Activated T-helper 2 cell treated with anti-CD3 and anti-CD28 coated beads, Interferon-gamma antibody, Interleukin-2, Interleukin-4, amounts not matched to agents 10 μg/mL and 5 μg/mL and 100 μg/mL, durations not matched to agents 14 hours and 24 hours and 36 hours (primary cell): ENCODE measurements around the gene RFX1. TPM values are rescaled to one million over a fixed set of nuclear protein-coding genes. Genes with fewer than 3 reads are reported as not detected.

ENCODE experiments used
- DNase-seq: peaks from one replicate; pipeline ENCODE4 v3.0.0; 2021; ENCODE audit warnings: low spot score
- H3K27ac Mint-ChIP-seq: one replicate; pipeline ENCODE4 v1.8.0; 2021; ENCODE audit warnings: mixed read lengths
- H3K27me3 Mint-ChIP-seq: one replicate; pipeline ENCODE4 v1.8.0; 2021; ENCODE audit warnings: low read depth, mixed read lengths
- H3K36me3 Mint-ChIP-seq: one replicate; pipeline ENCODE4 v1.8.0; 2021; ENCODE audit warnings: low read depth, mixed read lengths
- H3K4me1 Mint-ChIP-seq: one replicate; pipeline ENCODE4 v1.8.0; 2021; ENCODE audit warnings: low read depth, mixed read lengths
- H3K4me3 Mint-ChIP-seq: one replicate; pipeline ENCODE4 v1.8.0; 2021; ENCODE audit warnings: low read depth, mild to moderate bottlenecking, moderate library complexity, mixed read lengths
- H3K9me3 Mint-ChIP-seq: one replicate; pipeline ENCODE4 v1.8.0; 2021; ENCODE audit warnings: mixed read lengths
- intact Hi-C: fragments of 100-400 bp; cut with micrococcal nuclease; formaldehyde crosslinking; loops from one replicate; pipeline ENCODE4 v1.15.1; 2023
- total RNA-seq: library from RNA; stranded (reverse); gene quantifications from 2 replicates; pipeline ENCODE4 v1.2.3, GENCODE V29; 2022

The RFX1 gene
- total RNA-seq, 1 donor from 2014 or later = 15.7 TPM

GRCh38 chr19:13958043-13958442 lies 48.1 kb downstream of the RFX1 start:
- H3K4me1 Mint-ChIP-seq = peaks cover 9% of the 10 kb centered on the region
- H3K9me3 Mint-ChIP-seq = no peaks in the 10 kb centered on the region
- no peak overlapping the region for H3K27ac Mint-ChIP-seq
- intact Hi-C loops = no loop called here
- peaks cover 45% of the 10 kb centered on the region for H3K36me3 Mint-ChIP-seq
- no peaks in the 10 kb centered on the region for H3K27me3 Mint-ChIP-seq
- DNase-seq = no peak
- no peak overlapping the region for H3K4me3 Mint-ChIP-seq

DNA sequence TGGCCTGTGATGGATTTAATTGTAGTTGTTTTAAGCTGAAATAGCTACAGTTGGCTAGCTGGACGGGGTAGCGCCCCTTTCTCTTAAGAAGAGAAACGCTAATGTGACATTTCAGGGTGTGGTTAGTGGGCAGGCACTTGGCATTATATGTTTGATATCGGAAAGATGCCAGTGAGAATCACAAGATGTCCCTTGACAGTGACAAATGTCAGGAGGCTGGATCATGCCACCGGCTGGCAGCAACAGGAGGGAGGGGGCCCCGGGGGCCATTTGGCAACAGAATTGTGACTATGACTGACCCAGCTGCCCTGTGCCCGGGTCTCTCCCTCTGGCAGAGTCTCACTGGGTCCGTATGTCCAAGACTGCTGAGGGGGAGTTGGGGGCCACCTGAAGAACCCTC lies 49.1 kb downstream of the RFX1 start:
- intact Hi-C loops = no loop called here
- no peak for DNase-seq
- no peak overlapping the region for H3K27ac Mint-ChIP-seq
- H3K27me3 Mint-ChIP-seq = no peaks in the 10 kb centered on the region
- H3K36me3 Mint-ChIP-seq = peaks cover 45% of the 10 kb centered on the region
- peaks cover 9% of the 10 kb centered on the region for H3K4me1 Mint-ChIP-seq
- no peaks in the 10 kb centered on the region for H3K9me3 Mint-ChIP-seq
- no peak overlapping the region for H3K4me3 Mint-ChIP-seq

- Mint-ChIP-seq H3K9me3 (no peaks in the 10 kb centered on the region), H3K4me3 (no peak overlapping the region), H3K4me1 (peaks cover 15% of the 10 kb centered on the region), H3K27me3 (no peaks in the 10 kb centered on the region), H3K36me3 (peaks cover 41% of the 10 kb centered on the region), H3K27ac (no peak overlapping the region)
- intact Hi-C loops = no loop called here
- DNase-seq = no peak
Observed at GRCh38 chr19:13956365-13956744, 49.8 kb downstream of the RFX1 start.

DNA sequence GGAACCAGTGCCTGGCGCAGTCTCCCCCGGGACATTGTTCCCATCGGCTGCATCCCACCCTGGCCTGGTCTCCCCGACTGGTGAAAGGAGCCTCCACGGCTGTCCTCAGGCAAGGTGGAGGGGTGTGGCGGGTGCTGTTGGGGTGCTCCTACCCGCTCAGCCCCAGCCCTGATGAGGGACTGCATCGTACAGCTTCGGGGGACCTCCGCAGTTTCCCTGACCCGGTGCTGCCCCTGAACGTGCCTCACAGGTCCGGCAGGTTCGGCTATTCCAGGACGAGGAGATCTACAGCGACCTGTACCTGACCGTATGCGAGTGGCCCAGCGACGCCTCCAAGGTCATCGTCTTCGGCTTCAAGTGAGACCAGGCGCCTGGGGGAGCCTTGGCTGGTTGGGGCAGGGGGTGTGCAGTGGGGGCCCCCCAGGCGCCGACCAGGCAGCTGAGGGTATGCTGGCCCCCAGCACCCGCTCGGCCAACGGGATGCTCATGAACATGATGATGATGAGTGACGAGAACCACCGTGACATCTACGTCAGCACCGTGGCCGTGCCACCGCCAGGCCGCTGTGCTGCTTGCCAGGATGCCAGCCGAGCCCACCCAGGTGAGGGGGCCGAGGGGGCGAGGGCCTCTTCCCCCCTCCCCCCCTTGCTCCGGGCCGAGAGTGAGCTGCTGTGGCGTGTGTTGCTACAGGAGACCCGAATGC lies 50.3 kb downstream of the RFX1 start:
- no peaks in the 10 kb centered on the region for H3K9me3 Mint-ChIP-seq
- H3K4me3 Mint-ChIP-seq = no peak overlapping the region

GRCh38 chr19:13954185-13954584 lies 51.9 kb downstream of the RFX1 start:
- H3K27me3 Mint-ChIP-seq = peaks cover 2% of the 10 kb centered on the region
- peak overlapping the region; percentile 49 for H3K27ac Mint-ChIP-seq
- intact Hi-C loops = loop anchor here (5.0 kb wide), 1 partner anchor 78 kb away; the partner anchor contains the start of gene IL27RA
- no peak for DNase-seq
- peaks cover 28% of the 10 kb centered on the region for H3K36me3 Mint-ChIP-seq
- H3K9me3 Mint-ChIP-seq = no peaks in the 10 kb centered on the region
- H3K4me1 Mint-ChIP-seq = peaks cover 15% of the 10 kb centered on the region
- peak overlapping the region; percentile 97 for H3K4me3 Mint-ChIP-seq

More for the DNA sequence above, 50.3 kb downstream of the RFX1 start:
- intact Hi-C loops = no loop called here
- H3K36me3 Mint-ChIP-seq = peaks cover 39% of the 10 kb centered on the region
- no peak overlapping the region for H3K27ac Mint-ChIP-seq
- no peaks in the 10 kb centered on the region for H3K27me3 Mint-ChIP-seq
- peaks cover 15% of the 10 kb centered on the region for H3K4me1 Mint-ChIP-seq
- no peak for DNase-seq

DNA sequence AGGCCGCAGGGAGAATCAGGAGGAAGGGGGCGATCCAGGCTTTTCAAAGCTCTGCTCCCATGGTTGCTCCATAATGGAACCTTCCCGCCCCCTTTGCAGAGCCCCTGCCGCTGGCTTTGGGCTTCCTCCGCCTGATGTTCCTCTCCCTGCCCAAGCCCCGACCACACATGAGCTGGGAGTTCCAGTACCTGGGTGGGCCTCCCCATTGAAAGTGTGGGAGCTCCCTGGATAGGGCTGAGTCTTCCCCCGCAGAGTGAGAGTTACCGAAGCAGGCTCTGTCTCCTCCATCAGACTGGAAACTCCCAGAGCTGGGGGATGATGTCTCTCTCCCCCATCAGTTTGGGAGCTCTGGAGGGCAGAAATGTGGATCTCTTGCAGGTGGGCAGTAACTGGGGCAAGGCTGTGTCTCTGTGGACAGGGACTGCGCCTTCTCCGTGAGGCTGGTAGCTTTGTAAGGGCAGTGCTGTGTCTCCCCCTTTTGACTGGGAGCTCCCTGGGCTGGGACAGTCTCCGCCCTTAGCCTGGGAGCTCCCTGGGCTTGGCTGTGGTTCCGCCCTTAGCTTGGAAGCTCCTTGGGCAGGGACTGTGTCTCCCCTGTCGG lies 53.1 kb downstream of the RFX1 start:
- Mint-ChIP-seq H3K4me1 (peaks cover 15% of the 10 kb centered on the region), H3K9me3 (no peaks in the 10 kb centered on the region), H3K4me3 (peak overlapping the region; percentile 97), H3K27me3 (peaks cover 2% of the 10 kb centered on the region), H3K36me3 (peaks cover 23% of the 10 kb centered on the region), H3K27ac (peak overlapping the region; percentile 70)
- intact Hi-C loops = loop anchor here (1.0 to 5.0 kb wide), 3 partner anchors 52 to 79 kb away; partner anchors contain the start of gene IL27RA
- DNase-seq = no peak

- DNase-seq = peak; percentile 99
- H3K4me3 Mint-ChIP-seq = peak within 1 kb of the TSS; percentile 97
- H3K9me3 Mint-ChIP-seq = no peaks in the 10 kb centered on the region
- H3K27me3 Mint-ChIP-seq = peaks cover 2% of the 10 kb centered on the region
- H3K27ac Mint-ChIP-seq = peak within 1 kb of the TSS; percentile 93
- peaks cover 20% of the 10 kb centered on the region for H3K36me3 Mint-ChIP-seq
- peaks cover 15% of the 10 kb centered on the region for H3K4me1 Mint-ChIP-seq
- intact Hi-C loops = loop anchor here (1.0 to 5.0 kb wide), 3 partner anchors 53 to 80 kb away; partner anchors contain the start of gene IL27RA
Observed at GRCh38 chr19:13952154-13952930, 53.8 kb downstream of the RFX1 start, which contains the start of gene DCAF15. Gene DCAF15, plus strand, starts transcription at chr19:13952509. Its CDS starts 4 bp downstream, at chr19:13952513.

DNA sequence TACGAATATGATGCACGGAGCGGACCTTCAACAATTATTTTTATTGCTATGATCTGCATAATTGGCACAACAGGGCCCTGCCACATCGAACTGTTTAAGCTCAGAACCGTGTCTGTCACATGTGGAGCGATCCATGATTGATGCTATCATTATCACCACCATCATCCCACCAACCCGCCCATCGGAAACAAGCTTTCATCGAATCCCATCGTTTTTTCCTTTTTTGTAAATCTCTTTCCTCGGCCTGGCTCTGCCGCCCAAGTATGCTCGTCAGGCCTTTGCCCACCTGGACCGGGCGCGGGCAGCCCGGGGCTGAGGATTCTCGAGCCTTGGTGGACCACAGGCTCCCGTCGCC lies 54.3 kb downstream of the RFX1 start:
- Mint-ChIP-seq H3K27me3 (peaks cover 2% of the 10 kb centered on the region), H3K4me1 (peaks cover 15% of the 10 kb centered on the region), H3K27ac (peak overlapping the region; percentile 93), H3K4me3 (peak overlapping the region; percentile 97), H3K9me3 (no peaks in the 10 kb centered on the region), H3K36me3 (peaks cover 15% of the 10 kb centered on the region)
- intact Hi-C loops = loop anchor here (1.0 to 5.0 kb wide), 4 partner anchors 54 to 221 kb away; partner anchors contain the start of gene IL27RA
- no peak for DNase-seq

- Mint-ChIP-seq H3K4me1 (peaks cover 15% of the 10 kb centered on the region), H3K27ac (no peak overlapping the region), H3K4me3 (no peak overlapping the region), H3K9me3 (no peaks in the 10 kb centered on the region), H3K36me3 (peaks cover 10% of the 10 kb centered on the region), H3K27me3 (peaks cover 2% of the 10 kb centered on the region)
- no peak for DNase-seq
- intact Hi-C loops = loop anchor here (2.0 to 5.0 kb wide), 2 partner anchors 81 to 220 kb away; partner anchors contain the start of gene IL27RA
Observed at GRCh38 chr19:13951043-13951442, 55.1 kb downstream of the RFX1 start.

- DNase-seq = no peak
- intact Hi-C loops = no loop called here
- H3K27ac Mint-ChIP-seq = no peak overlapping the region
- peaks cover 2% of the 10 kb centered on the region for H3K27me3 Mint-ChIP-seq
- H3K36me3 Mint-ChIP-seq = no peaks in the 10 kb centered on the region
- no peaks in the 10 kb centered on the region for H3K9me3 Mint-ChIP-seq
- no peak overlapping the region for H3K4me3 Mint-ChIP-seq
- H3K4me1 Mint-ChIP-seq = no peaks in the 10 kb centered on the region
Observed at GRCh38 chr19:13946414-13946813, 59.7 kb downstream of the RFX1 start.

DNA sequence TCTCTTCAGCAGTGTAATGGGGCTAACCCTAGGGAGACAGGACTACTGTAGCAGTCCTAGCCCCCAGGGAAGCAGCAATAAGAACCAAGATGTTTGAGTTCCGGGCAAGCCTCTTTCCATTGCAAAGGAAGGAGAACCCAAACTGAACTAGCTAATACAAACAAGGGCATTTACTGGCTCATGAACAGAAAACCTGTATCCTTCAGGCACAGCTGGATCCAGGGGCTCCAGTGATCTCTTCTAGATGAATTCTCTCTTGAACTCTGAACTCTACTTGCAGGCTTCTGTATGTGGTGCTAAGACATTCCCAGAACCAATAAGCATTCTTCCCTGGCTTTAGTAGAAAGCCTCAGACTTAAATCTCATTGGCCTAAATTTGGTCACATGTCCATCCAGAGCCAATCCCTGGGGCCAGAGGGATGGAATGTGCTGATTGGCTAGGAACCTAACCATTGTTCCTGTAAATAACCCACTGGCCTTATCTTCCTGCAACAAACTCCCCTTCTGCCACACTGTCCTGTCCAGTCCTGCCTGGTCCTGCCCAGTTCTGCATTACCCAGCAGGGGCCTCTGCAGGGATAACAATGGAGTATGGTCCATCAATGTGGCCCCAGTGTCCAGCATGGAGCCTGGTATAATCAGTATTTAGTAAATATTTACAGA lies 64.0 kb downstream of the RFX1 start:
- Mint-ChIP-seq H3K27ac (no peak overlapping the region), H3K4me1 (no peaks in the 10 kb centered on the region), H3K36me3 (no peaks in the 10 kb centered on the region), H3K4me3 (no peak overlapping the region), H3K27me3 (peaks cover 2% of the 10 kb centered on the region), H3K9me3 (no peaks in the 10 kb centered on the region)
- DNase-seq = no peak
- intact Hi-C loops = no loop called here

DNA sequence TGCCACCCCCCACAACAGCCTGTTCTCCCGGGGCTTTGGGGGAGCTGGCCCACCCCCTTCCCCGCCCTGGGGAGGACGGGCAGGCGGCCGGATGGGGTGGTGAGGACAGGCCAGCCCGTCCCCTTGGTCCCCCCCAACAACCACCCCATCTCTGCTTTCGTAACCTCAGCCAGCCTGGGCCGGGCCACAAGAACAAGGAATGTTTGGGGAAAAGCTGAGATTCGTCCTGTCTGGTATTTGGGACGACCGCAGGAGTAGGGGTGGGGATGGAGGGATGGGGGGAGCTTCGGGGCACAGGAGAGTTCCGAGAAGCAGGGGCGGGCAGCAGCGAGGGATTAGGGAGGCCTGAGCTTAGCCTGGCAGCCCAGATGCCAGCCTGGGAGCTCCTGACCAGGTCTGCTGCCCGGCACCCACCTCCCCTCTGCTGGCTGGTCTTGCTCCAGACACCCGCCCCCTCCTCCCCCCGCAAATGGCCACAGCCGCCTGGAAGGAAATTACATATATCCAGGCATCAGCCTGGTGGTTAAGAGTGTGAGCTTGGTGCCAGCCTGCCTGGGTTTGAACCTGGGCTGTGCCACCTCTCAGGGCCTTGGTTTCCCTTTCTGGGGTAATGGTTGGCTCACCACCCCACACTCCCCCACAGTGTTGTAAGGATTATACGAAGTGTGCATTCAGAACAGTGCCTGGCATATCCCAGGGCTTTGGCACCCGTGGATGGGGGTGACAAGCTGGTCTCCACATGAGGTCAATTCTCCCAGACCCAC lies 67.6 kb downstream of the RFX1 start, which contains the start of gene PODNL1:
PODNL1 (minus strand) TSS at position 117 of the 764 bp plus-strand sequence. CDS start 236 bp downstream, outside the sequence.
- H3K4me1 Mint-ChIP-seq = no peaks in the 10 kb centered on the region
- no peak within 1 kb of the TSS for H3K27ac Mint-ChIP-seq
- intact Hi-C loops = no loop called here
- no peak within 1 kb of the TSS for H3K4me3 Mint-ChIP-seq
- H3K36me3 Mint-ChIP-seq = no peaks in the 10 kb centered on the region
- no peak for DNase-seq
- peaks cover 2% of the 10 kb centered on the region for H3K27me3 Mint-ChIP-seq
- H3K9me3 Mint-ChIP-seq = no peaks in the 10 kb centered on the region
